Neuron (in vitro differentiated cells): ENCODE measurements around the gene LRRC34.

Source experiments
- H2AFZ ChIP-seq: one replicate; pipeline ENCODE4 v1.6.1; 2013; ENCODE audit warnings: low read depth, mild to moderate bottlenecking, inconsistent platforms, low read length, moderate library complexity
- H3K27me3 ChIP-seq: one replicate; pipeline ENCODE4 v1.6.1; 2013; ENCODE audit warnings: low read length; ENCODE audit not compliant: insufficient read depth
- H3K36me3 ChIP-seq: one replicate; pipeline ENCODE4 v1.6.1; 2013; ENCODE audit warnings: low read length; ENCODE audit not compliant: insufficient read depth
- H3K4me1 ChIP-seq: one replicate; pipeline ENCODE4 v1.6.1; 2013; ENCODE audit warnings: low read length; ENCODE audit not compliant: insufficient read depth
- H3K4me3 ChIP-seq: 2 replicates; pipeline ENCODE4 v1.5.1; 2013; ENCODE audit warnings: mild to moderate bottlenecking, low read length, moderate library complexity
- H3K9me3 ChIP-seq: one replicate; pipeline ENCODE4 v1.6.1; 2013; ENCODE audit warnings: low read length

Gene LRRC34

DNA sequence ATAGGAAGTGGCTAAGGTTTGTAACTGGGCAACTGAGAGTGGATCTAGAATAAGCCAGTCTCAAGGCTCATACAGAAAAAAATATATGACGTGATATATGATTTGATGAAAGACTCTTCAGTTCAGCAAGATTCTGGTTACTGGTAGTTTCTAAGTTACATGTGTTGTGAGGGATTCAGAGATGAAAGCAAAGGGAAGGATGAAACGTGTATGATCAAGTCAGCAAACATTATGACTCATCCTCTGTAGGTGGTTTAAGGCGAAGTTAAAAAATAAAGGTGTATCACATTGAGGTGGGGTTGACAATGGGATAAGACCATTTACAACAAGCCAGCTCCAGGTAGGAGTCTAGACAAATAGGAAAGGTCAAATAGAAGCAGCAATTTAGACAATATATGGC, 64.0 kb downstream of the LRRC34 start:
- H3K27me3 ChIP-seq = no peaks in the 10 kb centered on the region
- no peaks in the 10 kb centered on the region for H3K36me3 ChIP-seq
- no peaks in the 10 kb centered on the region for H3K9me3 ChIP-seq
- H3K4me3 ChIP-seq = no peak overlapping the region
- H3K4me1 ChIP-seq = no peaks in the 10 kb centered on the region
- no peak overlapping the region for H2AFZ ChIP-seq

DNA sequence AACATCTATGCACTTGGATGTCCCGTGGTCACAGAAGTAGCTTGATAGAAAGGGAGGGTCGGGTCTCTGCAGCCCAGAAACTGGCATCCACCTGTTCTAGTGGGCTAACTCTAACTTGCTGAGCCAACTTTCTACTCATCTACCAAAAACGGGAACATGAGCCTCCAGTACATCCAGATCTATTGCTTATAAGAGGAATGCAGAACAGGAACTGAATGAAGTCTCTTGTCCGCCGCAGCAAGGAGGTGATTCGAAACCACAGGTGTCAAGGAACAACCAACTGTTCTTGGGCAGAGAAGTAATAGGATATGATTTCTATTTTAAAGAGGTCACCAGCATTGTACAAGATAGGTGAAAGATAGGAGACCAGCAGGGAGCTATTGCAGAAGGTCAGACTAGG, 65.8 kb downstream of the LRRC34 start:
- H2AFZ ChIP-seq = no peak overlapping the region
- H3K27me3 ChIP-seq = no peaks in the 10 kb centered on the region
- no peaks in the 10 kb centered on the region for H3K36me3 ChIP-seq
- H3K9me3 ChIP-seq = no peaks in the 10 kb centered on the region
- H3K4me1 ChIP-seq = no peaks in the 10 kb centered on the region
- H3K4me3 ChIP-seq = no peak overlapping the region

DNA sequence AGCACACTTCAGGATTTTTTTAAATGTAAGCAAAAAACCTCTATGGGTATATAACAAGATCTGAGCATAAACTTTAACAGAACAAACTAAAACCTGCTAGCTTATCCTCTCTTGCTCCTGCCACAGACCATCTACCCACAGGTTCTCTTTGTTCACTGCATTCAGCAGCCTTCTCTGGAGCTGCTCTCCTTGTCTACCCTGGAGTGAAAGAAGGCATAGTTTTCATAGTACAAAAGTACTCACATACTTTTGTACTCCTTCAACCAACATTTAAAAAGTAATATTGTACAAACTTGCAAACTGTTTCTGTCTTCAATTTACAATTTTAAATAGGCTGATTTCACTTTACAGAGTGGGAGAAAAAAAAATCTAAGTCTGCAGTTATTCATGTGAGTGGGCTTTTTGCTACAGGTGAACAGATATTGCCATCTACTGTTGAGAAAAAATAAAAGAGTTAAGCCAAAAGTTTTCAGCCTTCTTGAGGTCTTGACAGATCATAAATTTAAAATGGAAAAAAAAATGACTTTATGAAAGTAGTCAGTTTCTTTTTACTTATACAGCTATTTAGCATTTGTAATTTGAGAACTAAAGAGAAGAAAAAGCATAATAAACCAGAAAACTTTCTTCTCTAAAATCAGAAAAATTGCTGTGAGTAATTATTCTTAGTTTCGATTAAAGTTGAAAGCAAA, 68.2 kb downstream of the LRRC34 start:
- Histone ChIP-seq H3K36me3 (no peaks in the 10 kb centered on the region), H3K4me3 (no peak overlapping the region), H3K9me3 (no peaks in the 10 kb centered on the region), H3K27me3 (no peaks in the 10 kb centered on the region), H2AFZ (peak overlapping the region; percentile 26), H3K4me1 (no peaks in the 10 kb centered on the region)
